Ectodermal cell (in vitro differentiated cells): ENCODE results near the gene ANLN. TPM values are rescaled to one million over a fixed set of nuclear protein-coding genes. Genes with fewer than 3 reads are reported as not detected.
A peak's percentile ranks its signal among the peaks of the same experiment; 100 is the strongest.

Experiments used
- H3K27ac ChIP-seq: 2 replicates; pipeline ENCODE4 v1.7.0; 2013; ENCODE audit warnings: mild to moderate bottlenecking, low read depth, low read length; ENCODE audit not compliant: insufficient read depth, poor library complexity, severe bottlenecking
- H3K27me3 ChIP-seq: 2 replicates; pipeline ENCODE4 v1.7.0; 2013; ENCODE audit warnings: mild to moderate bottlenecking, low read length; ENCODE audit not compliant: insufficient read depth, control insufficient read depth, poor library complexity, severe bottlenecking
- H3K36me3 ChIP-seq: one replicate; pipeline ENCODE4 v1.7.0; 2013; ENCODE audit warnings: low read length; ENCODE audit not compliant: control insufficient read depth, insufficient read depth
- H3K4me1 ChIP-seq: one replicate; pipeline ENCODE4 v1.7.0; 2013; ENCODE audit warnings: low read length; ENCODE audit not compliant: control insufficient read depth, insufficient read depth
- H3K4me3 ChIP-seq: 2 replicates; pipeline ENCODE4 v1.7.0; 2013; ENCODE audit warnings: low read depth, low read length, control low read depth; ENCODE audit not compliant: insufficient read depth
- H3K9me3 ChIP-seq: 2 replicates; pipeline ENCODE4 v1.7.0; 2013; ENCODE audit warnings: mild to moderate bottlenecking, low read length, moderate library complexity; ENCODE audit not compliant: control insufficient read depth
- WGBS, 2 experiments: methylation state at CpG; one replicate each; pipeline ENCODE4 v1.1.7; 2013; ENCODE audit warnings: missing lambda C conversion rate in 2 of 2; 5-methylcytosine and 5-hydroxymethylcytosine counted together
- polyA plus RNA-seq, 4 experiments: library from polyadenylated mRNA; stranded (reverse); fragments of 50-300 nt; gene quantifications; one replicate each; pipeline ENCODE4 v1.2.3, GENCODE V29; 2013

Gene ANLN
- 65.0 TPM for polyA plus RNA-seq (2013, experiment 1 of 4)
- polyA plus RNA-seq (2013, experiment 2 of 4), result 58.0 TPM
- 67.9 TPM for polyA plus RNA-seq (2013, experiment 3 of 4)
- polyA plus RNA-seq (2013, experiment 4 of 4), result 62.8 TPM

GRCh38 chr7:36389371-36390198 is at the start of gene ANLN:
ANLN (plus strand) TSS chr7:36389862; CDS start chr7:36390027, 165 bp downstream.
- no peaks in the 10 kb centered on the region for H3K9me3 ChIP-seq
- peaks cover 8% of the 10 kb centered on the region for H3K4me1 ChIP-seq
- H3K36me3 ChIP-seq, result no peaks in the 10 kb centered on the region
- 4% methylated on average over 68 of the region's 68 CpGs for WGBS, 2 experiments
- H3K27ac ChIP-seq, result peak within 1 kb of the TSS; percentile 83
- H3K4me3 ChIP-seq, result peak within 1 kb of the TSS; percentile 95
- no peaks in the 10 kb centered on the region for H3K27me3 ChIP-seq

- no peak overlapping the region for H3K27ac ChIP-seq
- no peak overlapping the region for H3K4me3 ChIP-seq
- no peaks in the 10 kb centered on the region for H3K36me3 ChIP-seq
- 100% methylated on average over 1 of the region's 1 CpG; no CpG with 5 or more reads in 1 of the 2 experiments for WGBS, 2 experiments
- no peaks in the 10 kb centered on the region for H3K9me3 ChIP-seq
- no peaks in the 10 kb centered on the region for H3K27me3 ChIP-seq
- no peaks in the 10 kb centered on the region for H3K4me1 ChIP-seq
Measured at GRCh38 chr7:36343548-36343947, 46.1 kb upstream of the ANLN start.

- Histone ChIP-seq H3K36me3 (no peaks in the 10 kb centered on the region), H3K4me3 (no peak overlapping the region), H3K4me1 (no peaks in the 10 kb centered on the region), H3K27ac (no peak overlapping the region), H3K27me3 (no peaks in the 10 kb centered on the region), H3K9me3 (no peaks in the 10 kb centered on the region)
- WGBS, 2 experiments, result 96% methylated on average over 2 of the region's 2 CpGs
Measured at GRCh38 chr7:36344622-36345021, 45.0 kb upstream of the ANLN start.

- Histone ChIP-seq H3K4me1 (no peaks in the 10 kb centered on the region), H3K36me3 (no peaks in the 10 kb centered on the region), H3K4me3 (no peak overlapping the region), H3K9me3 (no peaks in the 10 kb centered on the region), H3K27me3 (no peaks in the 10 kb centered on the region), H3K27ac (no peak overlapping the region)
- WGBS, 2 experiments, result 88 to 90% methylated on average over 5 of the region's 6 CpGs
Measured at GRCh38 chr7:36346260-36346831, 43.3 kb upstream of the ANLN start.

- no peaks in the 10 kb centered on the region for H3K27me3 ChIP-seq
- no peaks in the 10 kb centered on the region for H3K36me3 ChIP-seq
- no peaks in the 10 kb centered on the region for H3K9me3 ChIP-seq
- H3K4me3 ChIP-seq, result no peak overlapping the region
- no peak overlapping the region for H3K27ac ChIP-seq
- H3K4me1 ChIP-seq, result no peaks in the 10 kb centered on the region
Measured at GRCh38 chr7:36348256-36348655, 41.4 kb upstream of the ANLN start.

- Histone ChIP-seq H3K9me3 (no peaks in the 10 kb centered on the region), H3K4me1 (no peaks in the 10 kb centered on the region), H3K4me3 (no peak overlapping the region), H3K36me3 (no peaks in the 10 kb centered on the region), H3K27me3 (no peaks in the 10 kb centered on the region), H3K27ac (no peak overlapping the region)
- WGBS, 2 experiments, result 92 to 95% methylated on average over 3 of the region's 3 CpGs
Measured at GRCh38 chr7:36348771-36349170, 40.9 kb upstream of the ANLN start.

GRCh38 chr7:36349626-36350025 is 40.0 kb upstream of the ANLN start:
- H3K27me3 ChIP-seq, result no peaks in the 10 kb centered on the region
- WGBS, 2 experiments, result 100% methylated on average over 1 of the region's 2 CpGs; no CpG with 5 or more reads in 1 of the 2 experiments
- H3K4me3 ChIP-seq, result no peak overlapping the region
- H3K27ac ChIP-seq, result no peak overlapping the region
- H3K4me1 ChIP-seq, result no peaks in the 10 kb centered on the region
- H3K9me3 ChIP-seq, result no peaks in the 10 kb centered on the region
- H3K36me3 ChIP-seq, result no peaks in the 10 kb centered on the region

- WGBS, 2 experiments, result 94 to 98% methylated on average over 3 of the region's 3 CpGs
- Histone ChIP-seq H3K36me3 (no peaks in the 10 kb centered on the region), H3K4me3 (no peak overlapping the region), H3K27ac (no peak overlapping the region), H3K9me3 (no peaks in the 10 kb centered on the region), H3K4me1 (peaks cover 3% of the 10 kb centered on the region), H3K27me3 (peaks cover 34% of the 10 kb centered on the region)
Measured at GRCh38 chr7:36355490-36355889, 34.2 kb upstream of the ANLN start.

GRCh38 chr7:36357054-36357453 is 32.6 kb upstream of the ANLN start:
- Histone ChIP-seq H3K27me3 (peaks cover 50% of the 10 kb centered on the region), H3K4me3 (no peak overlapping the region)
- WGBS, 2 experiments, result 84 to 86% methylated on average over 3 of the region's 3 CpGs

GRCh38 chr7:36358589-36358988 is 31.1 kb upstream of the ANLN start:
- Histone ChIP-seq H3K4me3 (no peak overlapping the region), H3K36me3 (no peaks in the 10 kb centered on the region), H3K4me1 (peaks cover 3% of the 10 kb centered on the region), H3K9me3 (no peaks in the 10 kb centered on the region), H3K27ac (no peak overlapping the region), H3K27me3 (peaks cover 65% of the 10 kb centered on the region)
- 88 to 97% methylated on average over 1 of the region's 1 CpG for WGBS, 2 experiments

More at GRCh38 chr7:36357054-36357453, 32.6 kb upstream of the ANLN start:
- Histone ChIP-seq H3K9me3 (no peaks in the 10 kb centered on the region), H3K36me3 (no peaks in the 10 kb centered on the region), H3K4me1 (peaks cover 3% of the 10 kb centered on the region), H3K27ac (no peak overlapping the region)
